Measurements from ENCODE around the gene NBEA.
A peak's percentile ranks its signal among the peaks of the same experiment; 100 is the strongest.

NBEA gene

DNA sequence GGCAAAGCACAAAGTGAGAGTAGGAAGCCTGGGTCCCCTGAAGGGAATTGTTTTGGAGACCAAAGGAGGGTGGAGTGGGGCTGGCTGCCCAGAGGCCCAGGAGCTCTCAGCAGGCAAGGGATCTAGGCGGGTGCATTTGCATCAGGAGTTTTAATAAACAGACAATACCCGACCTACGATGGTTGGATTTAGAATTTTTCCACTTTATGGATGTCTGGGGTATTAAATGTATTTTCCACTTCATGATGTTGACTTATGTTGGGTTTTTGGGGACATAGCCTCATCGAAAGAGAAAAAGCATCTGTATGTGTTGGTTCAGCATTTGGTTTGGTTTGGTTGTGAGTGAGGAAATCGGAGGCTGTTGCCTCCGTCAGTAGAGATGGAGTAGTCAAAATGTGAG, 739.6 kb downstream of the NBEA start:
- DNase-seq: no peak

DNA sequence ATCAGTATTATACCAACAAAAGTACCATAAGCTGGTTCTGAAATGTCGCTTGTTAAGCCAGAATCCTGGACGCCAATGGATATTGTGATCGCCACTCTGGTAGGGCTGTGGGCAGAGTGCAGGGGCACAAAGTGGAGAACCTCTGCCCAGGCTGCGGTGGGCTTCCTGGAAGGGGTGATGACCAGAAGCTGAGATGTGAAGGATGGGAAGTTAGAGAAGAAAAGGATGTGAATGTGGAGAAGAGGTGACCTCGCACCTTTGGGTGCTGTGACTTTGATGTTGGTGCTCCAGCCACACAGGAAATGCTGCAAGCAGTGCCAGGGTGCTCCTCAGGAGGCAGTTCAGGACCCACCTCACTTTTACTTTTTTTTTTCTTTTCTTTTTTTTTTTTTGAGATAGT, 742.4 kb downstream of the NBEA start:
- no peak for DNase-seq

- DNase-seq: no peak
Observed at GRCh38 chr13:35687336-35687735, 745.3 kb downstream of the NBEA start.

- DNase-seq: no peak
Observed at GRCh38 chr13:35690581-35691207, 748.6 kb downstream of the NBEA start.

DNA sequence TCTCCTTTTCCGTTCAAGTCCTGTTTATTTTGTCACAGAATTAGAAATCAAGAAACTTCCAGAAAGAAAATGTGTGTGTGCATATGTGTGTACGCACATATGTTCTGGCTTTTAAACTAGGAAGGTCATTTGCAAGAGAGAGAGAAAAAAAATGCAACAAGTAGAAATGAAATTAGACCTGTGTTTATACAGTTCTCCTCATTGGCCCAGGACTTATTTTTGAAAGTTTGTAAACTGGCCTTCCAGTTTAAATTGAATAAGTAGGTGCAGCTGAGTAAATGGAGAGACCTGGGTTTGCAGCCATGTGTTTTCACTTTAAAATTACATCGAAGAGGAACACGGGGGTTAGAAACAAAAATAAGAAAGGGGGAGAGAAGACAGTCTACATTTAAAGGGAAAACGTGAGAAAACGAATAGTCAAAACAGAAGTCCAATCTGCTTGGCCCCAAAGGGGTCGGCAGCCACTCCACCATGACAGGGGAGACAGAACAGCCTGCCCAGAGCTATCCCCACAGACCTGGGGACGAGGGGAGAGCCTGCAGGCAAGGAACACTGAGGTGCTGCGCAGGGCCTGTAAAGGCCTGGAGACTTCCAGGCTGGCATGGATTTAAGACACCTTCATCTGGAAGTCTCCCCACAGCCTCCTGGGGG, 751.2 kb downstream of the NBEA start:
- DNase-seq: no peak

- no peak for DNase-seq
Observed at GRCh38 chr13:35694031-35694430, 752.0 kb downstream of the NBEA start.

DNA sequence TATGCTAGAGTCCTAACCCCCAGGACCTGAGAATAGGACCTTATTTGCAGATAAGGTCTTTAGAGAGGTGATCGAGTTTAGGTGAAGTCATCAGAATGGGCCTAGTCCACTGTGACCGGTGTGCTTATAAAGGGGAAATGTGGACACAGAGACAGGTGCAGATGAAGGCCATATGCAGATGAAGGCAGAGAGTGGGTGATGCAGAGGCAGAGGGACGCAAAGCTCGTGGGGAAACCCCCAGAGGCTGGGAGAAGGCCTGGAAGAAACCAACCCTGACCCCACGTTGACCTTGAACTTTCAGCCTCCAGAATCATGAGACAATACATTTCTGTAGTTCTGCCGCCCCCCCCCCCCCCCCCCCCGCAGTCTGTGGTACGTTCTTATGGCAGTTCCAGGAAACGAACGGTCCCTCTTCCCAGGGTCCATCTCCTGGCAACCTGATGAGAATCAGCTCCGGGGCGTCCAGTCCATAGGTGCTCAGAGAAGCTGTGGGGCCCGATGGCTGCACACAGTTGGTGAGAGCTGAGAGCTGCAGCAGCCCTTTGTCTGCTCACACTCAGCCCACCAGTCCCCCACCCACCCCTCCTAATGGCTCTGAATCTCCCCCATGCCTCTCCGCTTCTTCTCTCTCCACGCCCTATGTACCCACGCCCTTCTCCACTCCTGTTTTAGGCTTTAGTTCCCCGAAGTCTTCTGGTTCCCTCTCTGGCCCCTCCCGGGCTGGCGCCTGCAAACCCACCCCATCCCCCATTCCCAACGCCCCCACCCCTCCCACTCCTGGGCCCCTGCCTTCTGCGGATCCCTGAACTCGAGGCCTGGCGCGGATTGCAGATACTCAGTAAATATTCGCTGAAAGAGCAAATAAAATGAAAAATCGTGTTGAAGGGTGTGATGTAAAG, 752.7 kb downstream of the NBEA start:
- no peak for DNase-seq

- DNase-seq: no peak
Observed at GRCh38 chr13:35695448-35695770, 753.3 kb downstream of the NBEA start.

DNA sequence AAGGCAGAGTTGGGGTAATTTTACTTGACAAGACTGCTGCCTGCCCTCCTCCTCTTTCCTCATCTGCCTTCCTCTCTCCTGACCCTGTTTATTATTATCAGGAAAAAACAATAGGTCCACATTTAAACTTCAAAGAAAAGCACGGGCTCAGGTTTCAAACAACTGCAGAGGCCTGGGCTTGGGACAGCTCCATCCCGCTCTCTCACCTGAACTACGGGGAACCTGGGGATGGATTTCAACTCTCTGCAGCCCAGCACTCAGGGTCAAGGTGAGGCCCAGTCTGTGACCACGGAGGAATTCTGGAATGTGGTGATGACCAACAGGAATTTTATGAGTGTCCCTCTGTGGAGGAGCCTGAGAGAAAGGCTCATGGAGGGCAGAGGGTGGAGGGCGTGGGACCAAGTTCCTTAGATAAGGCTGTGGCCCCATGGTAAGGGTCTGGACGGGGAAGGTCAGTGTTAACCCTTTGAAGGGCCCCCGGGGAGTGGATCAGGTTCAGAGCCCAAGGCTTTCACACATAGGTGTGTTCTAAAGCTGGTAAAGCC, 755.2 kb downstream of the NBEA start:
- no peak for DNase-seq

GRCh38 chr13:35698911-35699576, 757.0 kb downstream of the NBEA start:
- DNase-seq: peak; percentile 54

- DNase-seq: peak; percentile 22
Observed at GRCh38 chr13:35699825-35700510, 757.9 kb downstream of the NBEA start.

GRCh38 chr13:35700671-35701070, 758.6 kb downstream of the NBEA start:
- no peak for DNase-seq

DNA sequence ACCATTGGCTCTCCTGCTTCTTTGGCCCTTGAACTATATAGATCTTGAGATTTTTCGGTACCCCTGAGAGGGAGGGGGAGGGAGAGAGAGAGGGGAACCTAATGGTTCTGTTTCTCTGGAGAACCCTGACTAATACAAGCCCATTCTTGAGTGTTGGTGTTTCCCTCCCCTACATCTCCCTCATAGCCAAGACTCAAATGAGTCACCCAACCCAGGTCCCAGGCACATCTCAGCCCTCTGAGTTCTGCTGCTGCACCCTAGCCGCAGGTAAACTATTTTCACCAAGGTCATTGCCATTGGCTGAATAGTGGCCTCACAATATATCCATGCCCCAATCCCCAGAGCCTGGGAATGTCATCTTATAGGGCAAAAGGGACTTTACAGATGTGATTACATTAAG, 760.2 kb downstream of the NBEA start:
- no peak for DNase-seq

- DNase-seq: no peak
Observed at GRCh38 chr13:35703061-35703460, 761.0 kb downstream of the NBEA start.

DNA sequence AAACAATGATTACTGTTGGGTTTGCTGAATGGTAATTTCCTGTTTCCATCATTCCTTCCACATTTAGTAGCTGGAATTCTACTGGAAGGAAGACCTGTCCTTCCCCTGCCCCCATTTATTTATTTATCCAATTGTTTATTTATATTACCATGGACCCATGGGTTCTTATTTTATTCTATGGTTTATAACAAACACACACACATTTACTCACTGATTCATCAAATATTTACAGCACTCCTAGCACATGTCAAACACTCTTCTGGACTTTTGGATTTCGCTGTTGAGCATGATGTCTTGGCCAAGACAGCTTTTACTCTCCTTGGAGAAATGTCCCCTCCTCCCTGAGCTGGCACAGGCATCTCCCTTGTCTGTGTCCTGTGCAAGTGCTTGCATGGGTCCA, 762.3 kb downstream of the NBEA start:
- no peak for DNase-seq

GRCh38 chr13:35706281-35706680, 764.2 kb downstream of the NBEA start:
- DNase-seq: no peak

GRCh38 chr13:35706721-35707120, 764.7 kb downstream of the NBEA start:
- DNase-seq: no peak

- no peak for DNase-seq
Observed at GRCh38 chr13:35711909-35712308, 769.8 kb downstream of the NBEA start.

- DNase-seq: peak; percentile 81
Observed at GRCh38 chr13:35712907-35713761, 771.1 kb downstream of the NBEA start.

DNA sequence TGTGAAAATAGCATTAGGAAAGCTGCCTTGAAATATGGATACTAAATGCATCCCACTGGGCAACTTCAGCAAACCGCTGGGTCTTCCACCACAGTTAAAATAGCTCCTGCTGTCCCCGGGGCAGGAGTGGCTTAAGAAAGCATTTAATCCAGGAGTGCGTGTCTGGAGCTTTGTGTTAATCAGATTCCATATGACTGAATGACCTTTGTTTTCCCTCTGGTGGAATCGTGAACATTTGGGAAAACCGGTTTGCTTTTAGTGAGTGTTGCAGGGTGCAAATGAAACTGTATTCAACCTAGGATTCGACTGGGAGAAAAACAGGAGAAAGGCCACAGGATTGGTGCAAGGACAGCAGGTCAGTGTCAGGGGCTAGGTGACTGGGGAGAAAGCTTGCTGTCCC, 772.1 kb downstream of the NBEA start:
- DNase-seq: no peak

DNA sequence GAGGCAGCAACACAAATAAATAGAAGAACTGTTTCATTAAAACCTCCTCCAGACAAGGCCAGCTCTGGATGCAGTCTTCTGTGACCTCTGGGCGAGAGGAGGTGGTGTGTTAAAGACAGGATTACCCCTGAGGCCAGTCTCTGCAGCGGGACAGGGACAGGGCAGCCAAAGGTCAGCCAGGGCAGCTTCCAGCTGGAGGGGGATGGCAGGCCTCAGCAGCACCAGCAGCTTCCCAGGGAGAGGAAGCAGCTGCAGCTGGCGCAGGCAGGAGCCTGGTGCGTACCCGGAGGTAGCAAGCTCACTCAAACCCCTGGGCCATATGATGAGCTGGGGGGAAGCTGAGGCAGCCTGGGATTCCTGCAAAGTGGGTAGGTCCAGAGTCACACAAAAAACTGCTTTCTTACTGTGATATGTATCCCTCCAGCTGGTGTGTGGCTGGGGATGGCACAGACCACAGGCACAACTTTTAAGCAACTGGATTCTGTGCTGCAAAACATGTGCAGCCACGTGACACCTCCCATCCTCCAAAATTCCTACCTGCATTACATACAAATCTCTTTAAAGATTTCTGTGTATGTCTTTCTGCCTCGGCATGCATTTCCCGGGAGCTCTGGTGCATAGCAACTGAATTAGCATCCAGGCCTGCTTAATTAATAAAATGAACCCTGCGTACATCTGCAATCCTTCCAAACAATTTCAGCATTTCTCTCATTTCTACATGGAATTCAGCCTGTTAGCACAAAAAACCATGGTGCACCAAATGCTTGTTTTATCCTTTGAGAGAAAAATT, 772.7 kb downstream of the NBEA start:
- DNase-seq: no peak

Measured in amniotic stem cell (primary cell).